ENCODE data around the gene RREB1.
A peak's percentile ranks its signal among the peaks of the same experiment; 100 is the strongest.
"Not testable (repeated sequence)": the region's sequence is repeated elsewhere in the genome, so short reads cannot be mapped to it uniquely, and the experiment has no call there.

RREB1 gene

DNA sequence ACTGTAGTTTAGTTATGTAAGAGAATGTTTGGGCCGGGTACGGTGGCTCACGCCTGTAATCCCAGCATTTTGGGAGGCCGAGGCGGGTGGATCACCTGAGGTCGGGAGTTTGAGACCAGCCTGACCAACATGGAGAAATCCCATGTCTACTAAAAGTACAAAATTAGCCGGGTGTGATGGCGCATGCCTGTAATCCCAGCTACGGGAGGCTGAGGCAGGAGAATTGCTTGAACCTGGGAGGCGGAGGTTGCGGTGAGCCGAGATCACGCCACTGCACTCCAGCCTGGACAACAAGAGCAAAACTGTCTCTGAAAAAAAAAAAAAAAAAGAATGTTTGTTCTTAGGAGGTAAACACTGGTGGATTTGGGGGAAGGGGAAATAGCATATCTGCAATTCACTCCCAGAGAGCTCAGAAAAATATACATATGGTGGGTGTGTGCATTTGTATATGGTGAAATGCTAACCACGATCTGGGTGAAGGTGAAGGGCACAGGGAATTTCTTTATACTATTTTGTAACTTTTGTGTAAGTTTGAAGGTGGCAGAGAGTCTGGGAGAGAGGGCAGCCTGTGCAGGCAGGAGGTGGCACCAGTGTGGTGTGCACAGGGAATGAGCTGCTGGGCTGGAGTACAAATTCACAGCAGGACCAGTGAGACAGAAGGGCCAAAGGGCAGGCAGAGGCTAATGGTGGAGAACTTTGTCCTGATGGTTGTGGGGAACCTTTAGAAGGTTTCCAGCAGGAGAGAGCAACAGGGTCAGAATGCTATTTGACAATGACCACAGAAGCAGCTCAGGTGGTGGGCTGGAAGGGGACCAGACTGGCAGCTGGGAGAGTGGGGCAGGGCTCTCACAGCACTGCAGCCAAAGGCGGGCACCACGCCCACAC, 162.8 kb downstream of the RREB1 start:
- Histone ChIP-seq H3K27ac (peak overlapping the region; percentile 3), H3K9me3 (no peaks in the 10 kb centered on the region), H3K4me1 (ENCODE audit: control insufficient read depth in 1 of 2, insufficient read depth in 1 of 2, low read depth in 1 of 2, low read length in 1 of 2) (peaks cover 8 to 14% of the 10 kb centered on the region in 2 experiments), H3K36me3 (no peaks in the 10 kb centered on the region), H3K4me3 (ENCODE audit: low read depth in 1 of 2, low read length in 1 of 2) (no peak overlapping the region), H3K27me3 (no peaks in the 10 kb centered on the region)
- TF ChIP-seq, protein P1, sequence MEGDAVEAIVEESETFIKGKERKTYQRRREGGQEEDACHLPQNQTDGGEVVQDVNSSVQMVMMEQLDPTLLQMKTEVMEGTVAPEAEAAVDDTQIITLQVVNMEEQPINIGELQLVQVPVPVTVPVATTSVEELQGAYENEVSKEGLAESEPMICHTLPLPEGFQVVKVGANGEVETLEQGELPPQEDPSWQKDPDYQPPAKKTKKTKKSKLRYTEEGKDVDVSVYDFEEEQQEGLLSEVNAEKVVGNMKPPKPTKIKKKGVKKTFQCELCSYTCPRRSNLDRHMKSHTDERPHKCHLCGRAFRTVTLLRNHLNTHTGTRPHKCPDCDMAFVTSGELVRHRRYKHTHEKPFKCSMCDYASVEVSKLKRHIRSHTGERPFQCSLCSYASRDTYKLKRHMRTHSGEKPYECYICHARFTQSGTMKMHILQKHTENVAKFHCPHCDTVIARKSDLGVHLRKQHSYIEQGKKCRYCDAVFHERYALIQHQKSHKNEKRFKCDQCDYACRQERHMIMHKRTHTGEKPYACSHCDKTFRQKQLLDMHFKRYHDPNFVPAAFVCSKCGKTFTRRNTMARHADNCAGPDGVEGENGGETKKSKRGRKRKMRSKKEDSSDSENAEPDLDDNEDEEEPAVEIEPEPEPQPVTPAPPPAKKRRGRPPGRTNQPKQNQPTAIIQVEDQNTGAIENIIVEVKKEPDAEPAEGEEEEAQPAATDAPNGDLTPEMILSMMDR (IDR thresholded peaks at IDR 0.05), result no peak

DNA sequence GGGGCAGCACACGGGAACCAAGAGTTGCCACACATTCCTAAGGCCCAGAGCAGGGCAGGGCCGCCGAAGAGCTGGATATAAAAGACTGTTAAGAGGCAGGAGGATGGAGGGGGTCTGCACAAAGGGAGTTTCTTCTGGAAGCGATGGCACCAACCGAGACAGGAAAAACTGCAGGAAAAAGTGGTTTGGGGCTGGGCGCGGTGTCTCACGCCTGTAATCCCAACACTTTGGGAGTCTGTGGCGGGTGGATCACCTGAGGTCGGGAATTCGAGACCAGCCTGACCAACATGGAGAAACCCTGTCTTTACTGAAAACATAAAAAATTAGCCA, 163.4 kb downstream of the RREB1 start:
- Histone ChIP-seq H3K4me3 (ENCODE audit: low read depth in 1 of 2, low read length in 1 of 2) (no peak overlapping the region), H3K27ac (peak overlapping the region; percentile 3), H3K27me3 (no peaks in the 10 kb centered on the region), H3K9me3 (no peaks in the 10 kb centered on the region), H3K36me3 (no peaks in the 10 kb centered on the region), H3K4me1 (ENCODE audit: control insufficient read depth in 1 of 2, insufficient read depth in 1 of 2, low read depth in 1 of 2, low read length in 1 of 2) (peaks cover 8 to 12% of the 10 kb centered on the region in 2 experiments)
- TF ChIP-seq, protein P1 (IDR thresholded peaks at IDR 0.05), result no peak

DNA sequence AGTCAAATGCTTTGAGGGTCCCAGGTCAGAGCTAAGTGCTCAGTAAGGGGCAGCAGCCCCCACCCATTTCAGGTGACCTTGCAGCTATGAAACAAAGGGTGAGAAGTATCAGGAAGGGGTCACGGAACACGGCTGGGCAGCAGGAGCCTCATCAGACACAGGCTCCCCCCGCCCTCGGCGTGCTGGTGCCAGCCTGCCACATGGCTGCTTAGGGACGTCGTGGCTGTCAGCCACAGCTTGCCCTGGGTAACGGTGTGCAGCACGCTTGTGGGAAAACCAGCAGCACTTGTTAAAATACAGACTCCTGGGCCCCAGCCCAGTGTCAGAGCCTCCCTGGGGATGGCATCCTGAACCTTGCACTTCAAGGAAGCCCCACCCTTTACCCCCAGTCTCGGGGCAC, 165.9 kb downstream of the RREB1 start:
- Histone ChIP-seq H3K36me3 (no peaks in the 10 kb centered on the region), H3K4me3 (ENCODE audit: low read depth in 1 of 2, low read length in 1 of 2) (no peak overlapping the region), H3K4me1 (ENCODE audit: control insufficient read depth in 1 of 2, insufficient read depth in 1 of 2, low read depth in 1 of 2, low read length in 1 of 2) (peaks cover 8% of the 10 kb centered on the region in 2 experiments), H3K27me3 (no peaks in the 10 kb centered on the region), H3K9me3 (no peaks in the 10 kb centered on the region), H3K27ac (no peak overlapping the region)
- TF ChIP-seq, protein P1 (IDR thresholded peaks at IDR 0.05), result no peak

DNA sequence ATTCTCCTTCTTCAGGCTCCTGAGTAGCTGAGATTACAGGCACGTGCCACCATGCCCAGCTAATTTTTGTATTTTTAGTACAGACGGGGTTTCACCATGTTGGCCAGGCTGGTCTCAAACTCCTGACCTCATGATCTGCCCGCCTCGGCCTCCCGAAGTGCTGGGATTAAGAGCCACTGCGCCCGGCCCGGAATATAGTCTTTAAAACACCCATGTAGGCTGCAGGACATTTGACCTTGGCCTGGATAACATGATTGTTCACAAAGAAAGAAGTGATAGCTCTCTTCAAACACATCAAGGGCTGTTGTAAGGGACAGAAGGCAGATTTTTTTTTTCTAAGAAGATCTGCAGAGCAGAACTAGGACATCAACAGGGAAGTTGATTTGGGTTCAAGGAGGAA, 166.8 kb downstream of the RREB1 start:
- not testable (repeated sequence) for H3K36me3 ChIP-seq; H3K4me3 ChIP-seq (ENCODE audit: low read depth in 1 of 2, low read length in 1 of 2); H3K27me3 ChIP-seq

DNA sequence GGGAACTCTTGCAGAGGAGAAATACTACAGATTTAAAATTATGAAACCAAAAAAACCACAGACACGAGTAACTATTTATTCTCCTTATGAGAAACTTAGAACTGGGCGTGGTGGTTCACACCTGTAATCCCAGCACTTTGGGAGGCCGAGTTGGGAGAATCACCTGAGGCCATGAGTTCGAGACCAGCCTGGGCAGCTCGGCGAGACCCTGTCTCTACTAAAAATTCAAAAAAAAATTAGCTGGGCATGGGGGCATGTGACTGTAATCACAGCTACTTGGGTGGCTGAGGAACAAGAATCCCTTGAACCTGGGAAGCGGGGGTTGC, 168.4 kb downstream of the RREB1 start:
- no peaks in the 10 kb centered on the region for H3K36me3 ChIP-seq
- H3K27ac ChIP-seq, result no peak overlapping the region
- no peaks in the 10 kb centered on the region for H3K9me3 ChIP-seq
- H3K4me1 ChIP-seq (ENCODE audit: control insufficient read depth in 1 of 2, insufficient read depth in 1 of 2, low read depth in 1 of 2, low read length in 1 of 2), result peaks cover 12% of the 10 kb centered on the region in 2 experiments
- TF ChIP-seq, protein P1 (IDR thresholded peaks at IDR 0.05), result no peak
- H3K27me3 ChIP-seq, result no peaks in the 10 kb centered on the region
- H3K4me3 ChIP-seq (ENCODE audit: low read depth in 1 of 2, low read length in 1 of 2), result no peak overlapping the region

More for the DNA sequence above, 166.8 kb downstream of the RREB1 start:
- peaks cover 11% of the 10 kb centered on the region in 2 experiments for H3K4me1 ChIP-seq (ENCODE audit: control insufficient read depth in 1 of 2, insufficient read depth in 1 of 2, low read depth in 1 of 2, low read length in 1 of 2)
- H3K27ac ChIP-seq, H3K9me3 ChIP-seq: not testable (repeated sequence)

DNA sequence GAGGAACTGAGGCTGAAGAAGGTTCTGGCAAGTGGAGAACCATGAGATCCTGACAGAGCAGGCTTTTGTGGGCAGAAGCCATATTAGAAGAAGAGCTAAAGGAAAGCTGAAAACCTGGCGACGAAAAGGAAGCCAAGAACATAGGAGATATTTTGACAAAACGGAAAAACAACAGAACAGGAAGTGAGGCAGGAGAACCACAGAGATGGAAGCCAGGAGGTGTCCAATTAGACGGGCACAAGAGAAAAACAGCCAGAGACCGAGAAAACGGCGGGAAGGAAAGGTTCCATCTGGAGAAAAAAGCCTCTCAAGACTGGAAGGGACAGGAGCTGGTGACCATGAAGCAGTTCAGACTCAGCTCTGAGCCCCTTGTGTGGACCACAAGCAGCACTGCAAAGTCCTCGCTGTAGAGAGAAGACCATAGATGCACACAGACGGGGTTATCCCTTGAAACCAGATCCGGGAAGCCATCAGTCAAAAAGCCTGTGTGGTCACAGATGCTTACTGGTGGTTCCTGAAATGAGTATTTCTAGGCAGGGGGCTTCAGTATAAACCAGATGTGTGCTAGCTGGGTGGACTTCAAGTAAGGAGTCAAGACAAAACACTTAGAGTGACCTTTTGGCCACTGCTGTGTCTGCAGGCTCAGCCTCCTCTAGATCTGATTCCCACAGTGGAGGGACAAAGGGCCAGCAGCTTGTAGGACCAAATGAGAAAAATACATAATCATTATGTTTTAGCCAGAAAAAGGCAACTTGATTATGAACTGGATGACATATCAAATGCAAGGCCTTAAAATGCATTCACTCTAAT, 174.5 kb downstream of the RREB1 start:
- peaks cover 33% of the 10 kb centered on the region for H3K36me3 ChIP-seq
- H3K27me3 ChIP-seq, result no peaks in the 10 kb centered on the region
- peak overlapping the region; percentile 46 to 47 for H3K4me3 ChIP-seq (ENCODE audit: low read depth in 1 of 2, low read length in 1 of 2)
- TF ChIP-seq, protein P1 (IDR thresholded peaks at IDR 0.05), result no peak
- peak overlapping the region; percentile 78 for H3K27ac ChIP-seq
- no peaks in the 10 kb centered on the region for H3K9me3 ChIP-seq
- H3K4me1 ChIP-seq (ENCODE audit: control insufficient read depth in 1 of 2, insufficient read depth in 1 of 2, low read depth in 1 of 2, low read length in 1 of 2), result peaks cover 22 to 25% of the 10 kb centered on the region in 2 experiments
